HepG2 (cell line): Measurements from ENCODE around the gene MEIOB.

Source experiments
- GABPA ChIP-seq, 2 experiments: IDR thresholded peaks; 2 replicates each; pipeline ENCODE4 v1.6.1; 2011 to 2016; ENCODE audit warnings: low read depth in 2 of 2, low read length in 1 of 2, missing biosample characterization in 1 of 2, missing genetic modification characterization in 1 of 2
- NR2F1 ChIP-seq, 2 experiments: fragments of 450-650 bp in 1 of 2; formaldehyde crosslinking in 1 of 2; IDR thresholded peaks; 2 replicates each; pipeline versions ENCODE4 v1.5.0 to v1.6.1; 2016 to 2020; ENCODE audit warnings: mild to moderate bottlenecking in 1 of 2, missing compliant biosample characterization in 1 of 2, missing genetic modification reagents in 1 of 2, moderate library complexity in 1 of 2
- POLR2A ChIP-seq, 2 experiments: IDR thresholded peaks; 2 replicates each; pipeline ENCODE4 v1.6.1; 2011; ENCODE audit warnings: low read depth in 2 of 2, low read length in 2 of 2, mild to moderate bottlenecking in 1 of 2, moderate library complexity in 1 of 2; ENCODE audit not compliant: insufficient read depth in 1 of 2
- TF ChIP-seq, protein P1 (sequence below): sonication (generic); formaldehyde crosslinking; IDR thresholded peaks from 2 replicates; pipeline ENCODE4 v1.5.0; 2020; ENCODE audit warnings: mild to moderate bottlenecking, missing genetic modification reagents, borderline replicate concordance

- TF ChIP-seq, protein P1, sequence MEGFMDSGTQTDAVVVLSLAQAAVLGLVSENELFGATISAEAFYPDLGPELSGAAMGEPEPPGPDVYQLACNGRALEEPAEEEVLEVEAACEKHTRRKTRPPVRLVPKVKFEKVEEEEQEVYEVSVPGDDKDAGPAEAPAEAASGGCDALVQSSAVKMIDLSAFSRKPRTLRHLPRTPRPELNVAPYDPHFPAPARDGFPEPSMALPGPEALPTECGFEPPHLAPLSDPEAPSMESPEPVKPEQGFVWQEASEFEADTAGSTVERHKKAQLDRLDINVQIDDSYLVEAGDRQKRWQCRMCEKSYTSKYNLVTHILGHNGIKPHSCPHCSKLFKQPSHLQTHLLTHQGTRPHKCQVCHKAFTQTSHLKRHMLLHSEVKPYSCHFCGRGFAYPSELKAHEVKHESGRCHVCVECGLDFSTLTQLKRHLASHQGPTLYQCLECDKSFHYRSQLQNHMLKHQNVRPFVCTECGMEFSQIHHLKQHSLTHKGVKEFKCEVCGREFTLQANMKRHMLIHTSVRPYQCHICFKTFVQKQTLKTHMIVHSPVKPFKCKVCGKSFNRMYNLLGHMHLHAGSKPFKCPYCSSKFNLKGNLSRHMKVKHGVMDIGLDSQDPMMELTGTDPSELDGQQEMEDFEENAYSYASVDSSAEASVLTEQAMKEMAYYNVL (CRISPR knock-in tag): no peak
- no peak for TF ChIP-seq NR2F1 (CRISPR knock-in tag; IDR thresholded peaks at IDR 0.05)
- TF ChIP-seq POLR2A (IDR thresholded peaks at IDR 0.05; ENCODE audit: insufficient read depth in 1 of 2, low read depth in 2 of 2, low read length in 2 of 2): no peak
- no peak for TF ChIP-seq GABPA (IDR thresholded peaks at IDR 0.05; ENCODE audit: low read depth, low read length)
- no peak for TF ChIP-seq GABPA (CRISPR knock-in tag; IDR thresholded peaks at IDR 0.05; ENCODE audit: low read depth)
Measured at GRCh38 chr16:1920727-1921171, 48.8 kb upstream of the MEIOB start.
